SK-N-MC (cell line): ENCODE results near the gene CDH23.

Experiments
- EZH2 ChIP-seq: fragments of 200-600 bp; sonication (generic); IDR thresholded peaks from one replicate; pipeline ENCODE4 v1.6.1; 2017; ENCODE audit warnings: antibody characterized with exemption
- POLR2AphosphoS5 ChIP-seq: IDR thresholded peaks from 2 replicates; pipeline ENCODE4 v1.6.1; 2012; ENCODE audit warnings: mild to moderate bottlenecking, low read depth, low read length, borderline replicate concordance

- no peak for TF ChIP-seq POLR2AphosphoS5
- no peak for TF ChIP-seq EZH2
Measured at GRCh38 chr10:71629131-71629530, 232.4 kb downstream of the CDH23 start.
